GM21619 (cell line): ENCODE data around the gene LGMN.

Source experiments
- ATAC-seq: cut with Tn5 transposase; IDR thresholded peaks from one replicate; pipeline ENCODE4 v1.9.1; 2021; ENCODE audit not compliant: unreplicated experiment

The LGMN gene

DNA sequence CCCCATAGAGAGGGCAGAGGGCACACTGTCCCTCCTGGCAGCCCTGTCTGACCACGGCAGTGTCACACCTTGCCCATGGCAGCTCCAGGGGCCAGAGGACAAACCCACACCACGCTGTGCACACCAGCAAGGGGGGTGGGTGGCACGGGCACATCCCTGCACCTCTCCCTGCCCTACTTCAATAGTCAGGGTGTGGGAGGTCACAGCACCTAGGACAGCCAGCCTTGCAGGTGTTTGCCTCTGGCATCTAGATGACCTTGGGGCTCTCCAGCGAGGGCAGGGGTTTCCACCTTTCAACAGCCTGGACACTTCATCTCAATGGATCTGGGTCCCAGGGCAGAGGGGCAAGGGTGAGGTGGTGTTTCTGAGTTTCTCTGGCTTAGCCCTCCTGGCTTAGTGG is 69.2 kb downstream of the LGMN start:
- no peak for ATAC-seq

DNA sequence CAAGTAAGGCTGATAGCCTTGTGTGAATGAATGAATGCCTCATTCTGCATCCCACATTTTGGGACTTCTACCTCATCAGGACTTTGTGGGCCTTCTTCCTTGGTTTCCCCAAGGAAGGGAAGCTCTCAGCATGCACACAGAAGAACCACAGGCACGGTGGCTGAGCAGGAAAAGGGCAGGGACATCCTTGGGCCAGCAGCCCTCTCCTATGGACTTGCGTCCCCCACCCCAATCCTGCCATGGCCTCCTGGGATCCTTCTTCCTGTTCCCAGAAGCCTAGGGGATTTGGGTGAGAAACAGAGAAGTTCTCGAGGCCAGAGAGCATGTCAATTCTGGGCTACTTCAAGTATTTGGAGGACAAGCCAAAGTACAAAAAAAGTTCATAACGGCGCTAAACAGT is 69.7 kb downstream of the LGMN start:
- no peak for ATAC-seq

DNA sequence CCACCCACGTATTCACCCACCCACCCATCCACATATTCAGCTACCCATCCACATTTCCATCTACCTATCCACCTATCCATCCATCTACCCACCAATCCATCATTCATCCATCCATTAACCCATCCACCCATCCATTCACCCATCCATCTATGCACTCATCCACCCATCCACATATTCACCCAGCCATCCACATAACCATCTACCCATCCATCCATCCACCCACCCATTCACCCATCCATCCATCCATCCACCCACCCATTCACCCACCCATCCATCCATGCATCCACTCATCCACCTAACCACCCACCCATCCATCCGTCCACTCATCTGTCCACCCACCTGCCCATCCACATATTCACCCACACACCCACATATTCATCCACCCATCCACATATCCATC is 70.5 kb downstream of the LGMN start:
- ATAC-seq, result no peak

DNA sequence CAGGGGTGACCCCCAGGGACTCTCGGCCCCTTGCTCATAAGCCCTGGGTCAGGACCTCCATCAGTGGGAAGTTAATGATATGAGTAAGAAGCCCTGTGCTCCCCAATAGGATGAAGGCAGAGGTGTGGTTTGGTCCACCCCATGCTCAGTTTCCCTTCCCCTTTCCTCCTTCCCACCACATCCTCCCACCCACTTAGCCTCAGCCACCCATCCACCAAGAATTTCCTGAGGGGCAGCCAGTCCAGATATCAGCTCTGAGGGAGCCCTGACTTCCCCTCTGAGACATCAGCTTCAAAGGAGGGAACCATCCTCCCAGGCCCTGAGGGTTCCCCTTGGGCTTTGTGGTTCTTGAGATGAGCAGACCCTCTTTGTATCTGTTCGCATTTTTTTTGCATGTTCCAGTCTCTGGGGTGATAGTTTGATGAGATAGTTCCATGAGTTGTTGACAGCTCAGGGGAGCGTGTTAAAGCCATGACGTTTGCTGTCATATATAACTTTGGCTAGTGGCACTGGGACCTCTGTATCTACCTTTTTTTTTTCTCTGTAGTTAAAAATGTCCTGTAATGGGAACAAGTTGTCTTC is 71.2 kb downstream of the LGMN start:
- ATAC-seq, result peak; percentile 74

DNA sequence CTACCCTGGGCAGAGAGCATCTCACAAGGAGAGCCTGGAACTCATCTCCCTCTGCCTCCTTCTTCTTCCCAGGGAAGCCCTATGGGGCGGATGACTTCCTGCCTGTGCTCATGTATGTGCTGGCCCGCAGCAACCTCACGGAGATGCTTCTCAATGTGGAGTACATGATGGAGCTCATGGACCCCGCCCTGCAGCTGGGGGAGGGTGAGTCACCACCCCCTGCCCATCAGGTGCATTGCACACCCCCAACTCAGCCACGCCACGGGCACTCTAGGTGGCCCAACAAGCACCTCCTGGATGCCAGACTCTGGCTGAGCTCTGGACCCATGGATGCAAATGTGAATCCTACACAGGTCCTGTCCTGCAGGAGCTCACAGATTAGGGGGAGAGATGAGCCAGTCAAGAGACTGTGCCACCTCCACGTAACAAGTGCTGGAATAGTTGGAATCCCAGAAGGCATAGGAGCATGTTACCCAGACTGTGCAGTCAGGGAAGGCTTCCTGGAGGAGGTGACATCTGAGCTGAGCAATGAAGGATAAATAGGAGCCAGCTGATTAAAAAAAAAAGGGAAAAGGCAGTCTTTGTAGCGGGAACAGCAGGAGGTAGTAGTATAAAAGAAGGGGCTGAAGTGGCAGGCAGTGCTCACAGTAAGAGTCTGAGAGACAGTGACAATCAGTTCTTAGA is 71.9 kb downstream of the LGMN start:
- ATAC-seq, result no peak

DNA sequence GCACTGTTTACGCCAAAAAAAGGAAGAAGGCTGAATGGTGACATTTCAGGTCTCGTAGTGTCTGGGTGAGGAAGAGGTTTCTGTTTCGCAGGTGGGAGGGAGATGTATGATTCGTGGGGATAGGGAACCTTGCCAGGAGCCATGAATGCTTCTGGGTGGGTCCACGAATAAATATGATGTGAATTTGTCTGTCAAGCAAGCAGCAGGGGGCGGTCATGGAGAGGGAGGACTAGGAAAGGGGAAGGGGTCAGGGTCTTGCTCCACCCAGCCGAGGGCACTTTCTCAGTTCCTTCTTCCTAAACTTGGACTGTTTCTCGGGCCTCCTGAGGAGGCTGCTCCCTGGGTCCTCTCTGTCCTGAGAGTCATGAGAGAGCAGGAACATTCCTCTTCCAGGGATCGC is 72.5 kb downstream of the LGMN start:
- ATAC-seq, result no peak

DNA sequence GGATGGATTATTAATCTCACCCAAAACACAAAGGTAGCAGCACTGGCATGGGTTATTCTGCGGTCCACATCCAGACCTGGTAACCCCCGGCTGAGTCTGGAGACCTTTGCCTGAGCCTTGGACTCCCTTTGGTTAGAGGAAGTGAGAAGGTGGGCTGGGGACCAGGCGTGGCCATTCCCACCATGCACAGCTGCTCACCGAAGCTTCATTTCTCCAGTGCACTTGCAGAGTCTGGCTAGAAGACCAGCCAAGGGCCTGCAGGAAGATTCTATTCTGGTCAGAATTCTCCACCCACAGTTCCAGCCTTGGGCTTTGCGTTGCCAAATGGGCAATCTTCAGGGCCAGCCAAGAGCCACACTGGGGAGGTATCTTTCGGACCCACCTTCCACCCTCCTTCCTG is 73.0 kb downstream of the LGMN start:
- no peak for ATAC-seq

DNA sequence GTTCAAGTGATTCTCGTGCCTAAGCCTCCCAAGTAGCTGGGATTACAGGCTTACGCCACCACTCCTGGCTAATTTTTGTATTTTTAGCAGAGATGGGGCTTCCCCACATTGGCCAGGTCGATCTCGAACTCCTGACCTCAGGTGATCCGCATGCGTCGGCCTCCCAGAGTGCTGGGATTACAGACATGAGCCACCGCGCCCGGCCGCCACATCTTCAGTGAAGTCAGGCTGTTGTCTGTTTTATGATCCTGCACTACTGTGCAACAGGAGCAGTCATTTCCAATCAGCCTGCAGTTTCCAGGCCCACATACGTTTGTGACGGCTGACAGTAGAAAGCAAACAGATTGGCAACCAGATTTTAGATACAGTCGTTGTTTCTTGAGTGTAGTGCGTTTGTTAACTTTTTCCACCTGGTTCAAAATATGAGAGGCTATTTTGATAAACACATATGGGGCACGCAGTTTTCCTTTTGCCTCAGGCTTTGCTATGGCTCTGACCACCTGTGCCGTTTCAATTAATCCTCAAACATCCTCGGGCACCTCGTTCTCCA is 74.8 kb downstream of the LGMN start:
- ATAC-seq, result no peak

DNA sequence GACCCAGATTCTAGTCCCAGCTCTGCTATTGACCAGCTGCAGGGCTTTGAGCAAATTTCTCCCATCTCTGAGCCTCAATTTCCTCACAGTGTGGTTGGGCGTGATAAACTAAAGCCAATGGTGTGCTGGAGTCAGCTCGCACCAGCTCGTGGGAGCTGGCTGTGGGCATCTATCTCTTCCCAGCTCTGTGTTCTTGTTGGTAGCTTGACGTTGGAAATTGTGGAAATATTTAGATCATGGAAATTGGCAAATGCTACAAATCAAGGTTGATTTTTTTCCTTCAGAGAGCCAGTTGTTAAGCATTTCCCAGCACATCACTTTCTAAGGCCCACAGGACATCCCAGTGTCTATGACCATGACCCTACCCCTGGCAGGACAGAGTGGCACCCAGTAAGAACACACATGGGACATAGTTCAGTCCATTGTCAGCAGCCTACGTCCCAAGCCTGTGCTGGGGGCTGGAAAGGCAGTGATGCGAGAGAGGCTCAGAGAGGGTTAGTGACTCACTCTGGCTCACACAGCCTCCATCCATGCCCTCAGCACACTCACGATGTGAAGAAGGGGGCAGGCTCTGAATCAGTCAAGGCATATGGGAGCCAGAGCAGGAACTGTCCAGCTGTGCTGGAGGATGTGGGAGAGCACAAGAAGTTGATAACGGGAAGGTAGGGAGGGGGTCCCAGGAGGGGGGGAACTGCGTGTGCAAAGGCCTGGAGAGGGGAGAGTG is 77.6 kb downstream of the LGMN start:
- ATAC-seq, result no peak

DNA sequence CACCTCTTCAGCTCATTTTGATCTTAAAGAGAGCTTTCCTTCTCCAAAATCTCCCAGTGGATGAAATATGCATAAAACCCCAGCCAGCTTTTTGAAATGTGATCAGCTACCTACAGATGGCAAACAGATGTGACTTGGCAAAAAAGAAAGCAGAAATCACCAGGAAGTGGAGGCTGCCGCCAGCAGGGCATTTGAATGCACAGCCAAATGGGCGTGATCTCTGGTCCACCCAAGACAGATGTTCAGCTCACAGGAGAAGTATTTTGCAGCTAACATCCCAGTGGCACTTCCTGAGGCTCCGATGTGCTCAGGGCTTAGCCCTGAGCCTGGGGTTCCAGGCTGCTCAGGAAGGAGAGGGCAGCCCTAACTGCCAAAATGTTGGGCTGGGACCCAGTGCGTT is 78.3 kb downstream of the LGMN start:
- peak; percentile 53 for ATAC-seq

DNA sequence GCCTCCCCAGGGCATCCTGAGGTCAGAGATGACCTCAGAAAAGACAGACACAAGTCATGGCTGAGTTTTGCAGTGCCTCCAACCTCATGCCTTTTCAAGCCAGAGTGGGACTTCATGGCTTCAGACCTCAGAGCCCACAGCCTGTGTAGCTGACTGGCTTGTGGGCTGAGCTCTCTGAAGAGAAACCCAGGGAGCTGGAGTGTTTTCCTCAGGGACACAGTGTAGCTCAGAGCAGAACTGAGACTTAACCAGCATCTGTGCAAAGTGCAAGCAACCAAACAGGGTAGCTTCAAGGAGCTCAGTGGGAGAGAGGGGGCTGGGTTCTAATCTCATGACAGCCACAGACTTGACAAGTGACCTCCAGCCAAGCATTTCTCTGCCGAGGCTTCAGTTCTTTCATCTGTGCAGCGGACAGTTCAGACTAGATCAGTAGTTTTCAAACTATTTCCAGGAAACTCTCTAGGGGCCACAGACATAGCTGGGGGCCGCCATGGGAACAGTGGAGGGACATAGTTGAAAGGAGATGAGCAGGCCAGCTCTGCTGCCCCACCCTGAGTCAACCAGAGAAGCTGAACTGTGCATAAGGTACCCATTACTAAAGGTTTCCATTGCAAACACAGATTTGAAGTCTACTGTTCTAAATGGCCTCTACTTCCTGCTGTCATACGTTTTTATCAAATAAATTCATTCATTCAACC is 80.0 kb downstream of the LGMN start:
- ATAC-seq, result peak; percentile 50

DNA sequence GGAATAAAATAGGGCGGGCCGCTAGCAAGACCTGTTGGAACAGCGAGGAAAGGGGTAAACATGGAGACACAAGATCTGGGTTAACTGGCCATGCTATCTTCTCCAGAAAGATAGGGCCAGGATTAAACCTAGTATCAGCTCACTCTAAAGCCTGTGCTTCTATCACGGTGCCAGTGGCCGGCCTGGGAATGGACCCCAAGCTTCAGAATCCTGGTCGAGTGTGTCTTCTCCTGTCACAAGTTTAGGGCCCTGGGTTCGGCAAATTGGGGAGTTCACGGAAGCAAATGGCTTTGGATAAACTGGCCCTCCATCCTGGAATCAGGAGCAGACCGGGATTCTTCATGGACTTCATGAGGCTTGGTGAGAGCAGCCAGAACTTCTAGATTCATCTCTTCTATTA is 82.2 kb downstream of the LGMN start:
- no peak for ATAC-seq

DNA sequence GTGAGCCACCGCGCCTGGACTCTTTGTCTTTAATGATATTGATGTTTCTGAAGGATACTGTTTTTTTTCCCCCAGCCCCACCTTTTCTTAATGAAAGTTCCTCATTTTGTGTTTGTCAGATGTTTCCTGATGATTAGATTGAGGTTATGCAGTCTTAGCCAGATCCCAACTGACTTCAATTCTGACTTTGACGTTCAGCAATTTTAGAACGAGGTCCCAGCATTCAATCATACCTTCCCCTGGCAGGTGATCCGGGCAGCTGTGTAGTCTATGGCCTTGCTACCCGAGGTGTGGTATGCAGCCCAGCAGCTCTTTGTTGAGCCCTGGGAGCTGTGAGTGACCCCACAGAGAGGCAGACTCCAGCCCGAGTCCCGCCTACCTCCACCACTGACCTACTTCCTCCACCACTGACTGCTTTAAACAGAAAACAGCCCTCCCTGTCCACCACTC is 82.7 kb downstream of the LGMN start:
- no peak for ATAC-seq

DNA sequence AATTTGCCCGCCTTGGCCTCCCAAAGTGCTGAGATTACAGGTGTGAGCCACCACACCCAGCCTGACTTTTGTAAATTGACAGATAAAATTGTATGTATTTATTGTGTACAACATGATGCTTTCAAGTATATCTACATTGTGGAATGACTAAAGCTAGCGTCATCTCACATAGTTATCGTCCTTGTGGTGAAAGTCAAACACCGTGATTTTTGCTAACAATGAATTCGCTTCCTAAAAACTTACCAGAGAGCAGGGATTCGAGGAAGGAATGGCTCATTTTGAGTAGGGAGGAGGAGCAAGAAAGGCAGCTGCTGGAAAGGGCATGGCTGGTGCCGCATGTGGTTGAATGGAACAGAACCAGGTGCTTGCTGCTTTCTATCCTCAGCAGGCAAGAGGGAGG is 85.4 kb downstream of the LGMN start:
- ATAC-seq, result no peak

DNA sequence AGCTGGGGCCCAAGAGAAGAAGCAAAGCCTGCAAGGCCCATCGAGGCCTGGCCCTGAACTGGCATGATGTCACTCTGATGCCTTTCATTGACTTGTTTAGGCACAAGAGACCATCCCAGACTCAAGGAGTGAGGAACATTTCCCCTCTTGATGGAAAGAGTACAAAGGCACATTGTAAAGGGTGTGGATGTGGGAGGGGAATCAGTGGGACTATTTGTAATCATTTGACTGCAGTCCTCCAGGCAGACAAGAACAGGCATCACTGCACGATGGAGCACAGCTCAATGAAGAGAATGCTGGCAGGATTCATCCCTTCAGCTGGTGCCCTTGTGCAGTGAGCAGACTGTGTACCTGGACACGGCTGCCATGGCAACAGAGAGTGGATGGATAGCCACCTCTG is 87.9 kb downstream of the LGMN start:
- ATAC-seq, result no peak

DNA sequence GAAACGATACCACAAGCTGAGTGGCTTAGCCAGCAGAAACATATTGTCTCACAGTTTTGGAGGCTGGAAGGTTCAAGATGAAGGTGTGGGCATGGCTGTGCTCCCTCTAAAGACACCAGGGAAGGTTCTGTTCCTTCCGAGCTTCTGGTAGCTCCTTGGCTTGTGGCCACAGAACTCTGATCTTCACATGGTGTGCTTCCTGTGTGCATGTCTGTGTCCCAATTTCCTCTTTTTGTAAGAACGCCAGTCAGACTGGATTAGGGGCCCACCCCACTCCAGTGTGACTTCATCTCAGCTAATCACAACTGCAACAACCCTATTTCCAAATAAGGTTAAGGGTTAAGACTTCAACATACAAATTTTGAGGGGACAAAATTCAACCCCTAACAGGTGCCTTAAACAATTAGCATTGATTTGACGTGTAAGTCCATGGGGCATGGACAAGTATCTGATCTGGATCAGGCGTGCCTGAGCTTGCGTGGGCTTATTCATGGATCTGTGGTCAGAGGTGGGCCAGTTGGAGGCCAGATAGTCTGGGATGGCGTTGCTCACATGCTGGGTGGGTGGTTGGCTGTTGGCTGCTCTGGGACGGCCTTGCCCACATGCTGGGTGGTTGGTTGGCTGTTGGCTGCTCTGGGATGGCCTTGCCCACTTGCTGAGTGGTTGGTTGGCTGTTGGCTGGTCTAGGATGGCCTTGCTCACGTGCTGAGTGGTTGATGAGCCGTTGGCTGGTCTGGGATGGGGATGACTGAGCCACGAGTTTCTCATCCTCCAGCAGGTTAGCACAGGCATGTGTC is 88.5 kb downstream of the LGMN start:
- no peak for ATAC-seq

DNA sequence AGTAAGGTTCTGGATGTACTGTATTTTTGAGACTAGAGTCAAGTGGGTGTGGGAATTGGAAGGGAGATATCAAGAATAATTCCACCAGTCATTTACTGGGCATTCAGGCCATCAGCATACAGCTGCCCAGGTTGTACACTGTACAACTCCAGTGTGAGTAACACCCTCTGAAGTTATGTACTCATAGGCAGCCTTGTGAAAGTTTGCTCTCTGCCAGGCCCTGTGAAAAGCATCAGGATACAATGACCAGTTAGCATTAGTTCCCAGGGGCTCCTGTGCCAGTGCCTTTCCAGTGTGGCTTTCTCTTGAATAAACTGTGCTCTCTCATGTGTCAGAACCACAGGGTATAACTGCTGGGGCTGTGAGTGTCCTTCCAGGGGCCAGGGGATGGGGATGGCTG is 89.7 kb downstream of the LGMN start:
- ATAC-seq, result no peak

DNA sequence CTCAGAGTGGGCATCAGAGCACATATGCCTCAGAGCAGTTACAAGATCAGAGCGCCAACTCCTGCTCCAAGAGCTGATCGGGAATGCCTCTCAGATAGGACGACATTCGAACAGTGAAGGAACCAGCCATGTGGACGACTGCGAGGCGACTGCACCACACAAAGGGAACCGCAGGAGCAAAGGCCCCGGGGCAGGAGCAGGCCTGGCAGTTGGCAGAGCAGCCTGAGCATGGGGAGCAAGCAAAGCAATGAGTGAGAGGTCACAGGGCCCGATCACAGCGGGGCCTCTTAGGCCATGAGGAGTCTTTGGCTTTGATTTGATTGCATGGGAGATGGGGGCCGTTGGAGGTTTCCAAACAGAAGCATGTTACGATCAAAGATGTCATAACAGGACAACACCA is 90.3 kb downstream of the LGMN start:
- no peak for ATAC-seq

DNA sequence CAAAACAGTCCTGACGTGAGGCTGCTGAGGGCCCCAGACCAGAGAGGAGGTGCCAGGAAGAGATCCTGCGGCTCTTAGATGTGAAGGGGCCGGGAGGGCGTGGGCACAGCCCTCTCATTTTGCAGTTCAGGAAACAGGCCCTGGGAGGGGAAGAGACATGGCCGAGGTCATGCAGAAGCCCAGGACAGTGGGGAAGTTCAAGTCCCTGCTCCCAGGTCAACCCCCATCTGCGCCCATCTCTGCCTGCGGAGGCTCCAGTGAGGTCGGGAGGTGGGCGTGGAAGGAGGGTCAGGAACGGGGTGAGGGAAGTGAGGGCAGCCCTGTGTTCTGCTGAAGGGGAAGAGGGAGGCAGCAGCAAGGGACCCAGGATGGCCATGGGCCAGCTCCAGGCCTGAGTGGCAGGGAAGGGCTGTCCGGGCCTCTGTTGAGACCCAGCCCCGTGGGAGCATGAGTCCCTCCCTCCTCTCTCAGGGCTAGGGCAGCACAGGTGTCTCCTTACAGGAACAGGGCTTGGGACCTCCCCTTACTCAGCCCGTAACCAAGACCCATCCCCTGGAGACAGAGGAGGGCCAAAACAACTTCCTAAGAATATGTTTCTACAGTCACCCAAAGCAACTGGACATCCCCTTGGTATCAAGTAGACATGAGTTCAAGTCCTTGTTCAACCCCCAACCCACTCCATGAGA is 90.8 kb downstream of the LGMN start:
- ATAC-seq, result no peak
